CD4-positive, alpha-beta T cell treated with Interleukin-1 beta for 1 hour (primary cell): ENCODE results near the gene TM4SF20.
"Not testable (repeated sequence)": the region's sequence is repeated elsewhere in the genome, so short reads cannot be mapped to it uniquely, and the experiment has no call there.

Experiments used
- DNase-seq, 2 donors: peaks; one replicate each; pipeline ENCODE4 v3.0.0-alpha.2; 2020 to 2022

Gene TM4SF20

DNA sequence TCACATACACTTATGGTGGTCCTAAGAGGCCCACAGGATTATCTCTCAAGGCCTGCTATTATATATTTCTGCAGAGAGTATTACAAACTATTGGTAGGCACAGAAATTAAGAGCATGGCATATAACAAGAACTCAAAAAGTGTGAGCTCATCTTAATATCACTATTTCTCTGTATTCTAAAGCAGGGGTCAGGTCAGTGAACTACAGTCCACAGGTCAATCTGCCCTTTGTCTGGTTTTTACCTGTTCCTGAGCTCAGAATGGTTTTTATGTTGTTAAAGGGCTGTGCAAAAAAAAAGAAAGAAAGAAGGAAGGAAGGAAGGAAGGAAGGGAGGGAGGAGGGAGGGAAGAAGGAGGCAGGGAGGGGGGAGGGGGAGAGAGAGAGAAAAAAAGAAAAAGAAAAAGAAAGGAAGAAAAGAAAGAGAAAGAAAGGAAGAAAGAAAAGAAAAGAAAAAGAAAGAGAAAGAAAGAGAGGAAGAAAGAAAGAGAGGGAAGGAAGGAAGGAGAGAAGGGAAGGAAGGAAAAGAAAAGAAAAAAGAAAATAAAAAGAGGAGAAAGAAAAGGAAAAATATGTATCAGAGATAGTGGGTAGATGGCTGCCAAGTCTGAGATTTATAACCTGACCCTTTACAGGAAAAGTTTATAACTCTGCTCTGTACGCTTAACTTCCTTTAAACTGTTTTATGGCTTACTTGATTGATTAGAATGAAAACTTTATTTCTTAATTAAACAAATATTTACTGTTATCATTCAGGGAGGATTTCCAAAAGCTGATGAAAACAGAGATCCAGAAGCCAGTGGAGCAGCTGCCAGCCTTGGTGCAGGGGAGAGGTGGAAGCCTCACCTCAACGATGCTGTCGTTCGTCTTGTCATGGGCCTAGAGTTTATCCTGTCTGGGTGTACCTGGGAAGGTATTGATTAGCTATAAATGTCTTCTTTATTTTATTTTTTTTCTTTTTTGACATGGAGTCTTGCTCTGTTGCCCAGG is 19.9 kb upstream of the TM4SF20 start:
- DNase-seq, result no peak

DNA sequence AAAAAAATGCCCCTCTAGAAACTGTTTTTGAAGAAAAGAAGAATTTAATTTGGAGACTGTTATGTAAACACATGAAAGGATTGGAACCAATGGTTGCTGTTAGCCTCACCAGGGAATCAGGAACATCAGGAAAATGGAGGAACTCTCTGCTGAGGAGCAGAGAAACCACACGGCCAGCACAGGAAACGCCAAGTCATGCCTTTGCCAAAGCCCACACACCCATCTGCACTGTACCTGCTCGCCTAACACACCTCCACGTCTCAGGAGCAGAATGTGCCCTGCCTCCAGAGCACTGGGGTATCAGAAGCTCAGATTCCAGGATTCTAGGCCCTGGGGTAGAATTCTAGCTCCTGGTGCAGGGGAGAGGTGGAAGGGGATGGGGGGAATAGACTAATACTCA is 18.5 kb upstream of the TM4SF20 start:
- no peak for DNase-seq

DNA sequence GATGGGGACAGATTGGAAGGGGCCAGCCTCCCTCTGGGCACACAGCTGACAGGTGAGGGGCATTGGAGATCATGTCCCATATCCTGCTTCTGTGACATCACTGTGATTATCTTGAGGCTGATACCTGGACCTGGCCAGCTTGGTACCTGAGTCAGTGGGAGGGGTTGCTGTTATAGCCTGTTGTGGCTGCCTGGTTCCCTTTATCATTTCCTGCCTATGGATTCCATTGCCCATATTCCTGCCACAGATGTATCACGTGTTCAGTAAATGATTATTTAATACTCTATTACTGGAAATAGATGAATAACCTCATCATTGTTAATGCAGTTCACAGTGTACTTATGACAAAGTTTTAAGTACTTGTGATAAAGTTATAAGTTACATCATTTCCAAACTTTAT is 16.4 kb upstream of the TM4SF20 start:
- no peak for DNase-seq

DNA sequence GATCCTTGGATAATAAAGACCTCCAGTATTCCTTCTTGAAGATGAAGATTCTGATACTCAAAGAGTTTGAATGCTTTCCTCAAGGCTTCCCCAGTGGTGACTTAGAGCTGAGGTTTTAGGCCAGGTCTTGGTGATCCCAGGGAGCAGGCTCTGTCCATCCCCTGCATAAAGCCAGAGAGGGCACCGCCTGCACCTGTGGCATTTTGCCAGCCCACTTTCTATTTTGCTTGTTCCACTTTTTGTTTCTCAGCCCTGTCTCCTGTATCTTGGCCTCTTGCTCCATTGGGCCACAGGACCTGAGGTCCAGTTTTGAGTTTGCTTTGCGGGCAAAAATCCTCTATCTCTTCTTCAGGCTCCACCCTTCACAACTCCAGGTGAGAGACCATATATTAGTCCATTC is 15.3 kb upstream of the TM4SF20 start:
- no peak for DNase-seq

DNA sequence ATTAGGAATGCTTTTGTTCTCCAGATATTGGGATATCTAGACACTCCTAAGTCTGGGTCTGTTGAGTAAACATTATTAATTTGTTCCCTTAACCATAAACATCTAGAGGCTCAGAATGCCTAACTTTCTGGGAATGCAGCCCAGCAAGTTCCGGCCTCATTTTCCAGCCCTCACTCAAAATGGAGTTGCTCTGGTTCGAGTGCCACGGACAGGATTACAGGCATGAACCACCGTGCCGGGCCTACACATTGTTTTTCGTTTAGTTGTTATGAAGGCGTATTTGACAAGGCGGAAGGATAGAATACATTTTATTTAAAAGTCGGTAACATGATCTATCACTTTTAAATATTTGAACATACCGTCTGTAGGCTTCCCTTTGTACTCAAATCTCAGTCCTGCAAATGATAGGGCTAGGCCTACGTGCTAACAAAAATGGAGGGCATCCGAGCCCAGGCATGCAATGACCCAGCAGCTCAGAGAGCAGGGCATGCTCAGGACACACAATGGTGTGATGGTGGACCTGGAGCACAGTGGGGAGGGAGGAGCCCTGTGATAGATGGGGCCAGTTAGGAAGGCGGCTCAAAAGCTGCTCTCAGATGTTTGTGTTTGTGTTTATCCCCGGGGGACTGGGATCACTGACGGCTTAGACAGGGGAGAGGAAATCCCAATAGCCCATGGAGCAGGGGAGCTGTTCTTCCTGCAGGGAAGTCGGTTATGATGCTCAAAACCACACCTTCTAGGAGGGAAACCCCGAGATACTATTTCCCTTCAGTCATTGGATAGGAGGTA is 11.6 kb upstream of the TM4SF20 start:
- no peak for DNase-seq

DNA sequence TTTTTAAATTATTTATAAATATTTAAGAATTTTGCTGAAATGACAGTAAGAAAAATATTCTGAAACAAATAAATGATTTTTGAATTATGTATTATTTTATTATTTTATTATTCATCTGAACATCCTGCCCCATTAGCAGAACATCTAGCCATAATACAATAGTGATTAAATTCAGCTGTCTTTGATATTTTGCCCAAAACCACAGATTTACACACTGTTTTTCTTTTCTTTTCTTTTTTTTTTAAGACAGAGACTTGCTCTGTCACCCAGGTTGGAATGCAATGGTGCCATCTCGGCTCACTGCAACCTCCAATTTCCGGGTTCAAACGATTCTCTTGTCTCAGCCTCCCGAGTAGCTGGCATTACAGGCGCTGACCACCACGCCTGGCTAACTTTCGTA is 10.6 kb upstream of the TM4SF20 start:
- DNase-seq, result no peak

DNA sequence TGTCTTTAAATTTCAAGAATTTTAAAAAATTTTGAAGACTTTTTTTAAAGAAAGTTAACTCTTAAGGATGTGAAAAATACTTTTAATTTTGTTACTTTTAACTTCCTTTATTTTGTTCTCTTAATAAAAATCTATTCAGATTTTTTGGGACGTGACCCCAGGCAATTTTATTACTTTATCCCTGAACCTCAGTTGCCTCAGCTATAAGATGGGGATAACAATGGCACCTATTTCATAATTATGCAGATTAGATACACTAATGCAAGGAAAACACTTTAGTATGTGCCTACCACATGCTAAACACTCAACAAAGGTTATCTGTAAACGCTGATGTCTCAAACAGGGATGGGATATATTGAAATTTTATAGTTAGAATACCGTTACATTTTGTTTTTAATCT is 10.1 kb upstream of the TM4SF20 start:
- DNase-seq, result no peak

DNA sequence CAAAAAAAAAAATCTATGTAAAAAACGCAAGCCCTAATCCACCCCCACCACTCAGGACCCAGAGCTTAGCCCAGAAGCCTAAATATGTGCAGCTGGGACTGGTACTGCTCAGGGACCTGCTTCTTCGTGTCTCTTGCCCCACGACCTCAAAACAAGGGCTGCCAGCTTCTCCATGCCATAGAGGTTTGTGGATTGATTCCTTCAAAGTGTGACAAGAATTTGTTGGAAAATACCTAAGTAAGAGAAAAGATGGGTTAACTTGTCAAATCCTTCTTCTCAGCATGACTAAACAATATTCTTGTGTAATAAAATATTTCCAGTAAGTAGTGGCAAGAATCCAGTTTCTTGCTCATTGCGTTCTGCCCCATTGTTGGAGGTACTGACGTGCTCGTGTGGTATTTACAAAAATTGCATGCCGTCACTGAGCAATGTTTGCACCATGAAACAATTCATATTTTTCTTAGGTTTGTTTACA is 9.5 kb upstream of the TM4SF20 start:
- DNase-seq, result no peak

DNA sequence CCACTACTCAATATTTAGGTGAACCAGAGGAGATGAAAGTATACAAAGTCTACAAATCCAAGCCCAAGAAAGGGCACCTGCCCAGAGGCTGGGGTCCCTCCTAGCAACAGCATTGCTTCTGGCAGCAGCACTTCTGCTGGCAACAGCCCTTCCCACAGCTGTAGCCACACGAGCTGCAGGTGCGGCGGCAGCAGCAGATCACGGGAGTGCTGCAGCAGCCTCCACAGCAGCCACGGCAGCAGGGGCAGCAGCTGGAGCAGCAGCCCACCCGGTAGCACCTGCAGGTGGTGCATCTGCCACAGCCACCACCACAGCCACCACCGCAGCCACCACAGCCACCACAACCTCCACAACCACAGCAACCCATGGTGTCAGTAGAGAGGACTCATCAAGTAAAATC is 8.5 kb upstream of the TM4SF20 start, which contains the start of gene SCYGR1:
TSS of gene SCYGR1 (minus strand) at position 367 of the 400 bp plus-strand sequence. CDS start at position 367, 0 bp downstream.
- DNase-seq, result peak in 1 of 2 donors; percentile 6

DNA sequence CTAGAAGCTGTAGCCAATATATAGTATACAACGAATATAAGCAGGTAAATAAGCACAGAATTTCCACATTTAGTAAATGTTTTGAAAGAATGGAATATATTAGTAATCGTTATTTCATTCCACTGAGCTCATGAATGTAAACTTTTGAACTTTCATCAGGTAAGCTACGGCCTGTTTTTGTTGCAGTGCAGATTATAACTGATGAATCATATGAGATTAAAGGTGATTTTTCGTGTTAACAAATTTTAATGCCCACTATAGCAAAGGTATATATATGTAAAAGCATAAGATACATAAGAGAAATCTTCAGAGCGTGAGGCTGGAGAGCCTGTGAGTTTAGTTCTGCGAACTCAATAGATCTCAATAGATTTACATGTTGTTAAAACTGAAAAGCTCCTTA is 7.5 kb upstream of the TM4SF20 start:
- no peak for DNase-seq

DNA sequence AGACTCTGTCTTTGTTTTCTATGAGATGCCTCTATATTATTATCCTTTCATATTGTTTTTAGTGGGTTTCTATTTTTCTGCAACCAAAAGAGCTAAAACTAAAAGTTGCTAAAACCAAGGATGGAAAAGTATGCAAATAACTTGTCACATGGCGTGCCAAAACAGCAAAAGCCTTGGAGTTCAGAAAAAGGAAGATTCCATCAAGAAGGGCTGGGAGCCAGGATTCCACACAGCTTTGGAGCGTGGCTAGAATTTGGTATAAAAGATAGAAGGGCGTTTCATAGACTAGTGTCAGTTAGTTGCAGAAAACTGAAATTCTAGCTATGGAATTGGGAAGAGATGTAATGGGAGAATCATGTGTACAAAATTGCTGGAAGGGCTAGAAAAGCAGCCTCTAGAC is 4.6 kb upstream of the TM4SF20 start:
- DNase-seq, result no peak

DNA sequence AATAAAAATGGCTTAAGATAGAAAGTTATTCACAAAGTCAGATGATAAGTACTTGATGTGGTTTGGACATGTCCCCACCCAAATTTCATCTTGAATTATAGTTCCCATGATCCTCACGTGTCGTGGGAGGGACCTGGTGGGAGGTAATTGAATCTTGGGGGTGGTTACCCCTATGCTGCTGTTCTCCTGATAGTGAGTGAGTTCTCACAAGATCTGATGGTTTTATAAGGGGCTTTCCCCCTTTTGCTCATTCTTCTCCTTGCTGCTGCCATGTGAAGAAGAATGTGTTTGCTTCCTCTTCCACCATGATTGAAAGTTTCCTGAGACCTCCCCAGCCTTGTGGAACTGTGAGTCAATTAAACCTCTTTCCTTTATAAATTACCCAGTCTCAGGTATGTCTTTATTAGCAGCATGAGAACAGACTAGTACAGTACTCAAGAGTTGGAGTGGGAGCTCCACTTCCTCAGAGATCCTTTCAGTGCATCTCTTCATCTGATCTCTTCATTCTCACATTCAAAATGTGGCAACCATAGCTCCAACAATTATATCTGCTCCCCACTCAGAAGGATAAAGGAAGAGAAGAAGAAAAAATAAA is 3.2 kb upstream of the TM4SF20 start:
- DNase-seq, result not testable (repeated sequence)

DNA sequence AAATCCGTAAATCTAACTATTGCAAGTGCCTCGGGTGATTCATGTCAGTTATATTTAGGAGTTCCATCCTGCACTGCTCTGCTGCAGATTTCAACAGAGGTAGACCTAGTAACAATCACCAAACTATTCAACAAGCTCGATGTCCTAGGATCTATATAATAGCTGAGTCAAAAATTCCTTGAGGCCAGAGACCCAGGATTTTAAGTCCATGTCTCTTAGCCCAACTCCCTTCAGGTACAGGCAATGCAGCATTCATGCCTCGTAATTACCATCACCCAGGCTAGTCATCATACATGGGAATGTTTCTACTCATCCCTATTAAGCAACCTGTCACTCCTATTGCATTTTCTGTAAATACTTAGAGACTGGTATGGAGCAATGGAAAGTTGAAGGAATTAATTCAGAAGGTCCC is 729 bp downstream of the TM4SF20 start:
- no peak for DNase-seq

DNA sequence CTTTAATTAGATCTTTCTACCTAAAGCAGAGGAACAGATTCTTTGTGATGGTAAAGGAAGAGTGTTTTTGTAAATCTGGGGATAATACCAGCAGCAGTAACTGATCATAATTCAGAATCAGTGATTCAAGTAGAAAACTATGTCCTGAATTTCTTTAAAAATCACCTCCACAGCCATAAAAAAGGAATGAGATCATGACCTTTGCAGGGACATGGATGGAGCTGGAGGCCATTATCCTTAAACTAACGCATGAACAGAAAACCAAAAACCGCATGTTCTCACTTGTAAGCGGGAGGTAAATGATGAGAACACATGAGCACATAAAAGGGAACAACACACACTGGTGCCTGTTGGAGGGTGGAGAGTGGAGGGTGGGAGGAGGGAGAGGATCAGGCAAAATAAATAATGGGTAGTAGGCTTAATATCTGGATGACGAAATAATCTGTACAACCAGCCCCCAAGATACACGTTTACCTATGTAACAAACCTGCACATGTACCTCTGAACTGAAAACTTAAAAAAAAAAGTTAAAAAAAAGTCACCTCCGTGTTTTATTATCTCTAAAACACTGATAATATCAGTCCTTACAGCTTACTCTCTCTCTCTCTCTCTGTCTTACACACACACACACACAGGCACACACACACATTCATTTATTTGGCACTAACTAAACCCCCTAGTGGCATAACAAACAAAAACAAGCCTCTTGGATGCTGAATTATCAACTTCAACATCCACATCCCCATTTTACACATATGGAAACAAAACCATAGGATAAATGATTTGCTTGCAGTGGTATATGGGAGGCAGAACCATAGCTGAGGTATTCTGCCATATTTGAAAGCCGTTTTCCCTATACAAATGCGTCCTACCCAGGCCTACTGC is 1.4 kb downstream of the TM4SF20 start:
- DNase-seq, result no peak

DNA sequence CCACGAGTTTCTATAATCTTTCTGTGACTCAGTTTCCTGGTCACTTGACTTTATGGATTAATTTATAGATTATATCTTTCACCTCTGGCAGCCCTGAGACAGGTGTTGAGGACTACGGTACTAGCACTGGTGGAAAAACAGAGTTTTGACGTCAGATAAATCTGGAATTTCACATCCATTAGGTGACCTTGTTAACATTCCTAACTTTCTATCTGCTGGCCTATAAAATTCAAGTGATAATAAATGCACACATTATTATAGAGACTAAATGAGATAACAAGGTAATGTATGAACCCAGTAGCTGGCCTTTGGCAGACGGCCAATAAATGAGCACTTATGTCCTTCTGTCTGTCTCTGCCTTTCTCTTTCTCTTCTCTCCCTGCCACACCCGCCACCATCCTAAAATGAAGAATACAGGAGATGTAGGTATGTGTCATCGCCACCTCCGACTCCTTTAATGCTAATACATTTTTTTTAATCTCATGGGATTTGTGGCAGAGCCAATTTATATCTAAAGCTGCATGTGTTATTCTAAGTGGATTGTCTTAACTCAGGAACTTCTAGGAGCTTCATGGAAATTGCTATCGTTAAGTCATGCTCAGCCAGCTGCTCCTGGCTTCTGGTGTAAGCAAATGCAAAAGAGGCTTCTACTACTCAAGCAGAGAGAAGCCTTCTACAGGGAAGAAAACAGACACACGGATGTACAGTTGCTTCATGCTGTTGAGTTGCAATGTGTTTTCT is 2.3 kb downstream of the TM4SF20 start:
- DNase-seq, result no peak

DNA sequence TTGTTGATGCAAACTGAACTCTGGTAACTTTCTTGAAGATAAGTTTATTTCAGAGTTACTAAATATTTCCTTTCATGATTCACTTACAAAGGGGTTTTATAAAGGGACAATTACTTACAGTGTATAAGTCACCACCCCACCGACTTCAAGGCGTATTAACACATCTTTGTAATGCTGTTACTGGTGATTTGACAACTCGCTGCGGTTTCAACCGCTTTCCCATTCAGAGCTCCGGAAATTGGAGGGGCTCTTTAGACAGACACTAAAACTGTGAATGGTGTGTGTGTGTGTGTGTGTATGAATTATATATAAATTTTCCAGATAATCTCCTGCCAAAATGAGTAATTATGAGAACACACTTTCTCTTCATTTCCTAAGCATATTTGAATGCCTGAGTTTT is 4.9 kb downstream of the TM4SF20 start:
- peak in 1 of 2 donors; percentile 13 for DNase-seq

DNA sequence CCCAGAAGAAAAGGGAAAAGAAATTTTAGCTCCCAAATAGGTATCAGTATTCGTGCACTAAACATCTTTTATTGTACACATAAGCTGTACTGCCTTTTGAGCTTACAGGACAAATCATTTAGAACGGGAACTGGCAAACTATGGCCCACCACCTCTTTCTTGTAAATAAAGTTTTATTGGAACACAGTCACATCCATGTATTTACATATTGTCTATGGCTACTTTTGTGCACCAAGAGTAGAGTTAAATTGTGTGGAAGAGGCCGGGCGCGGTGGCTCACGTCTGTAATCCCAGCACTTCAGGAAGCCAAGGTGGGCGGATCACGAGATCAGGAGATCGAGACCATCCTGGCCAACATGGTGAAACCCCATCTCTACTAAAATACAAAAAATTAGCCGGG is 5.7 kb downstream of the TM4SF20 start:
- DNase-seq, result no peak

DNA sequence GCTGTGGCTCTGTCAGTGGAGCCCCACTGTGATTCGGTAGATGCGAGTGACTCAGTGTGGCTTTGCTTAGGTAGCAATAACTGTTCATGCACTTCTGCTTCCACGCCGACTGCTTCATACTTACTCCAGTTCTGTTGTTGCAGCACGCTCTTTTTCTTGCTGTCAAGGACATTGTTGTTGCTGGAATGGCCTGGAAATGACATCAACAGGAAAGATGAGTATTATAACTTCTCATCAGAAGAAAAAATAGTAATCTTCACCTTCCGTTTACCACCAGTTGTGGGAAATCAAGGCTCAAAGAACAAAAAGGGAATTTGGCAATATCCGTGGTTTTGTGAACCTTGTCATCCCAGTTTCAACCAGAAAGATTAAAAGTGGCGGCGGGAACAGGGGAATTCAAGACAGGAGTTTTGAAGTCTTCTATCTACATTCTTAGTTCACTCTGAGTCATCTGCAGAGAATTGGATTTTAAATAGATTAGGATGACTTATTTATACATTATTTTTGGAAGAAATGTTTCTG is 8.3 kb downstream of the TM4SF20 start:
- peak; percentile 7 to 74 for DNase-seq

DNA sequence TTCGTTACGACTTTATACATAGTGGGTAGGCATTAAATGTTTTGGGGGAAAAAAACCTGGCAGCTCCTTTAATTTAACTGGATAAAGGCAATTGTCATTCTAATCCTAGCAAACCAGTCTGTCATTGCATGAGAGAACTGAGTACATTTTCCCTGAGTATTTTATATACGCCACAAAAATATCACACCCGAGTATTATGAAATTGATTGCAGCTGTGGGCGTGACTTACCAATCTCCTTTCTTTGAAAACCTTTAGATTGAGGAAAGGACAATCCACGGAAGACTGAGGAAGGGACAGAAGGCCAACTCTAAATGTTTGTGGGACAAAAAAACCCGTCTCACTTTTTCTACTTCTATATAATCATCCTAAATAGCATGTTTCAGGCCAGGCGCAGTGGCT is 9.0 kb downstream of the TM4SF20 start:
- DNase-seq, result no peak

DNA sequence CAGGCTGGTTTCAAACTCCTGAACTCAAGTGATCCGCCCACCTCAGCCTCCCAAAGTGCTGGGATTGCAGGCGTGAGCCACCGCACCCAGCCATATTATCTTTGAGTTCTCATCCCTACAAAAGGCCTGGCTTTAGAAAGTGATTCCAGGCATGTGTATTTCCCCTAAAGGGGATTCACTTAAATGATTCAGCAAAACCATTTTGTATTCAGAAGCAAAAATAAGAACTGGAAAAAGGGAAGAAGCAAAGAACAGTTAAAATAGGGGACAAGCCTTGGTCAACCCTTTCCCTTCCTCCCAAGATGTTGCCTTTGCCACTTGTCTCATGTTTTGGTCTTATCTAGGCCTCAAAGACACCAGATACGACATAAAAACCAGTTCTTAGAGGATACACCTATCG is 10.5 kb downstream of the TM4SF20 start:
- no peak for DNase-seq

DNA sequence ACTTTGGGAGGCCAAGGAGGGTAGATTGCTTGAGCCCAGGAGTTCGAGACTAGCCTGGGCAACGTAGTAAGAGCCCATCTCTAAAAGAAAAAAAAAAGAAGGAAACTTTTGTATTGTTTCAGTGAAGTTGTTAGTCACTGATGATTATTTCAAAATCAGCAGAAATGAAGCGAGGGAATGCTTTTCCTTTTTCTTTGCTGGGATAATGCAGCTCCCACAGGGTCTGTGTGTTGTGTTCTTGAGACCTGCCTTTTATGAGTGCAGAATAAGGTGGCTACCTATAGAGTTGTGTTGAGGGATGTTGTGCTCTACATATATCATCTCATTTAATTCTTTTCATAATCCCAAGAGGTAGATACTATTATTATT is 11.7 kb downstream of the TM4SF20 start:
- DNase-seq, result no peak
